ENCODE measurements around the gene SUSD3. TPM values are rescaled to one million over a fixed set of nuclear protein-coding genes. Genes with fewer than 3 reads are reported as not detected.

SUSD3 gene
- total and polyA plus RNA-seq, 2 donors from 2014 or later = 12.2 to 34.6 TPM

DNA sequence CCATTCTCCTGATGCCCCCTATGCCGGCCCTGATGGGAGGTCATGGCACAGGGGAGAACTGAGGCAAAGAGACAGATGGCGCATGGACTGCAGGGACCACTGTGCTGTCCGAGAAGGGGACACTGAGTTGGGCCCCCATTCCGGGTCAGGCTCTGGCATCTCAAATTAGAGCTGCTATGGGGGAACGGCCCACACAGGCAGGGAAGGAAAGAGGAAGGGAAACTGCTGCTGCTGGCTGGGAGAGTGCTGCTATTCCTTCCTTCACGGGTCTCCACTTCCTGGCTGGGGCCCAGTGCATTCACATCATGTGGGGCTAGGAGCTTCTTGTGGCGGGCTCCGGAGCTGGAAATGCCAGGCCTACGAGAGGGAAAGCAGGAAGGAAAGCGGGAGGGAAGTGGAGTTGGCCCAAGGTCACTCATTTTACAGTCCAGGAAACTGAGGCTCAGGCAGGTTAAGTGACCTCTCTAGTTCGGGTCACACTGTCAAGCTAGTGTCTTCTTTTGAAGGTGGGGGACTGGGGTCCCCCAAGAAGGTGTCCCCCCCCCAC is 36.2 kb downstream of the SUSD3 start:
- peak overlapping the region; percentile 95 to 96 for H3K27ac ChIP-seq (ENCODE audit: low read depth in 2 of 2, low read length in 2 of 2)
- H3K9ac ChIP-seq (ENCODE audit: low read length in 3 of 3) = peak overlapping the region in 2 of 3 donors; percentile 1 to 77
- FAIRE-seq (no peak), DNase-seq (peak in 4 of 5 donors; percentile 46 to 84 (median 70))
- peaks cover 14 to 43% (median 31%) of the 10 kb centered on the region in 3 donors for H3K4me1 ChIP-seq (ENCODE audit: control insufficient read depth in 2 of 3, insufficient read depth in 2 of 3, low read depth in 1 of 3, low read length in 3 of 3)
- no peaks in the 10 kb centered on the region for H3K36me3 ChIP-seq (ENCODE audit: control insufficient read depth in 2 of 3, insufficient read depth in 3 of 3, low read length in 3 of 3)
- TF ChIP-seq, protein P1, sequence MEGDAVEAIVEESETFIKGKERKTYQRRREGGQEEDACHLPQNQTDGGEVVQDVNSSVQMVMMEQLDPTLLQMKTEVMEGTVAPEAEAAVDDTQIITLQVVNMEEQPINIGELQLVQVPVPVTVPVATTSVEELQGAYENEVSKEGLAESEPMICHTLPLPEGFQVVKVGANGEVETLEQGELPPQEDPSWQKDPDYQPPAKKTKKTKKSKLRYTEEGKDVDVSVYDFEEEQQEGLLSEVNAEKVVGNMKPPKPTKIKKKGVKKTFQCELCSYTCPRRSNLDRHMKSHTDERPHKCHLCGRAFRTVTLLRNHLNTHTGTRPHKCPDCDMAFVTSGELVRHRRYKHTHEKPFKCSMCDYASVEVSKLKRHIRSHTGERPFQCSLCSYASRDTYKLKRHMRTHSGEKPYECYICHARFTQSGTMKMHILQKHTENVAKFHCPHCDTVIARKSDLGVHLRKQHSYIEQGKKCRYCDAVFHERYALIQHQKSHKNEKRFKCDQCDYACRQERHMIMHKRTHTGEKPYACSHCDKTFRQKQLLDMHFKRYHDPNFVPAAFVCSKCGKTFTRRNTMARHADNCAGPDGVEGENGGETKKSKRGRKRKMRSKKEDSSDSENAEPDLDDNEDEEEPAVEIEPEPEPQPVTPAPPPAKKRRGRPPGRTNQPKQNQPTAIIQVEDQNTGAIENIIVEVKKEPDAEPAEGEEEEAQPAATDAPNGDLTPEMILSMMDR (IDR thresholded peaks at IDR 0.05; ENCODE audit: borderline replicate concordance, extremely low read depth, insufficient read depth) = no peak
- no peaks in the 10 kb centered on the region for H3K9me3 ChIP-seq (ENCODE audit: control insufficient read depth in 2 of 3, insufficient read depth in 1 of 3, low read length in 3 of 3)
- H3K4me3 ChIP-seq (ENCODE audit: low read length in 3 of 3) = peak overlapping the region in 2 of 3 donors; percentile 56 to 70
- intact Hi-C loops (cut with DNase I) = no loop called here
- no peaks in the 10 kb centered on the region for H3K27me3 ChIP-seq (ENCODE audit: control insufficient read depth, insufficient read depth, low read length)

DNA sequence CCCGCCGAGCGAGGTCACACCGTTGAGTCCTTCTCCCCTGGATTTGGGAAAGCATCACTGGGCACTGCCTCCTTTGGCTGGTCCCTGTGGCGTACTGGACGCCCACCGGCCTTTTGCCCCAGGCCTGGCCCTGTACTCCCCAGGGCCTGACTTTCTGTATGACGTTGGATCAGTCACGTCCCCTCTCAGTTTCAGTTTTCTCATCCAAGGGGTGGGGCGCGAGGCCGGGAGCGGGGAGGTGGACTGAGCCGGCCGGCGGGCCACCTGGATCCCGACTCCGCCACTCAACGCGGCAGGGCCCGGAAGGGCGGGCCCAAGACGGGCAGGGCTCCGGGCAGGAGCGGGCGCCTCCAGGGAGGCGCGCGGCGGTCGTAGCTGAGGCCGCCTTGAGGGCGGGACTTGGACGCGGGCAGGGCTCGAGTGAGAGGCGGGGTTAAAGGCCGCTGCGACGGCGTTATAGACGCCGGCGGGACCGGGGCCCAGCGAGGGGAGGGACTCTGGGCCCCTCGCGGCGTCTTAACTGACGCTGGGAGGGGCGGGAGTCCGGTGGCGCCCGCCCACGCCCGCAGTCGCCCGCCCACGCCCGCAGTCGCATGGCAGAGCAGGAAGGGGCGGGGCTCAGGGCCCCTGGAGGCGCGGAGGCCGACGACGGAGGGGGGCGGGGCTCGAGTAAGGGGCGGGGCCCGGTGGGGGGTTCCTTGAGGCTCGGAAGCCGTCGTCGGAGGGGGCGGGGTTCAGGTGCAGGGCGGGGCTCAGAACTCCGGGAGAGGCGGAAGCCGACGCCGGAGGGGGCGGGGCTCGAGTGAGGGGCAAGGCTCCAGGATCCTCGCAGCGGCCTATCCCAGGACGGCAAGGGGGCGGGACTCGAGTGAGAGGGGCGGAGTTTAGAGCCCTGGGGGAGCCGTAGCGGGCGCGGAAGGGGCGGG is 37.0 kb downstream of the SUSD3 start:
- no peaks in the 10 kb centered on the region for H3K9me3 ChIP-seq (ENCODE audit: control insufficient read depth in 2 of 3, insufficient read depth in 1 of 3, low read length in 3 of 3)
- intact Hi-C loops (cut with DNase I) = no loop called here
- H3K36me3 ChIP-seq (ENCODE audit: control insufficient read depth in 2 of 3, insufficient read depth in 3 of 3, low read length in 3 of 3) = no peaks in the 10 kb centered on the region
- H3K9ac ChIP-seq (ENCODE audit: low read length in 3 of 3) = peak overlapping the region in 2 of 3 donors; percentile 1 to 77
- DNase-seq (peak; percentile 100), FAIRE-seq (no peak)
- peaks cover 14 to 43% (median 31%) of the 10 kb centered on the region in 3 donors for H3K4me1 ChIP-seq (ENCODE audit: control insufficient read depth in 2 of 3, insufficient read depth in 2 of 3, low read depth in 1 of 3, low read length in 3 of 3)
- TF ChIP-seq, protein P1 (IDR thresholded peaks at IDR 0.05; ENCODE audit: borderline replicate concordance, extremely low read depth, insufficient read depth) = no peak
- no peaks in the 10 kb centered on the region for H3K27me3 ChIP-seq (ENCODE audit: control insufficient read depth, insufficient read depth, low read length)
- H3K27ac ChIP-seq (ENCODE audit: low read depth in 2 of 2, low read length in 2 of 2) = peak overlapping the region; percentile 95 to 96
- peak overlapping the region; percentile 33 to 70 (median 56) for H3K4me3 ChIP-seq (ENCODE audit: low read length in 3 of 3)

DNA sequence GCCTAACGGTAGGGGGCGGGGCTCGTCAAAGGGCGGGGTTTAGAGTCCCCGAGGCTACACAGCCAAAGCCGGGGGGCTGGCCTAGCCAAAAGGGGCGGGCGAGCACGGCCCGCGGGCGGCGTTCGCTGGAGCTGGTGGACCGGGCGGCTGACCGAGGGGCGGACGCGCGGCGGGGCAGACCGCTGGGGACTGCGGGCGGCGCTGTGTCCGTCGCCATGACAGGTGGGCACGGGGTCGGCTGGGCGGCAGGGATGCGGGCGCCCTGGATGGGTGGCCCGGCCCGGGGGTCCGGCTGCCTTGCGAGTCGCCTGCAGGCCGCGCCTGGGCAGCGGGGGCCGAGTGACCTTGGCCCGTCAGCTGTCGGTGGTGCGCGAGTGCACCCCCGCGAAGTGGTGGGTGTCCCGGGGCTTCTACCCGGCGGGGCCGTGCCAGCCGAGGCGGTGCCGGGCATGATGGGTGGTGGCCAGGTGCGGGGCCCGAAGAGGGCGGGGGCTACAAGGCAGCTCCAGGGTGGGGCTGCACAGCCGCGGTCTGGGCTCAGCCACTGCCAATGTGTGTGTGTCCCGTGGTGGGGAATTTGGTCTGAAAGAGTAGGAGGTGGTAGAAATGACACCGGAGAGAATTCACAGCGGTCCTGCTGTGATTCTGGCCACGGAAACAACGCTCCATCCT is 37.8 kb downstream of the SUSD3 start, which contains the start of gene CARD19:
CARD19 (plus strand) TSS at position 87 of the 672 bp plus-strand sequence; CDS start at position 216, 129 bp downstream.
- no peaks in the 10 kb centered on the region for H3K27me3 ChIP-seq (ENCODE audit: control insufficient read depth, insufficient read depth, low read length)
- TF ChIP-seq, protein P1 (IDR thresholded peaks at IDR 0.05; ENCODE audit: borderline replicate concordance, extremely low read depth, insufficient read depth) = no peak
- H3K9ac ChIP-seq (ENCODE audit: low read length in 3 of 3) = peak within 1 kb of the TSS; percentile 39 to 77 (median 65)
- no peaks in the 10 kb centered on the region for H3K9me3 ChIP-seq (ENCODE audit: control insufficient read depth in 2 of 3, insufficient read depth in 1 of 3, low read length in 3 of 3)
- intact Hi-C loops (cut with DNase I) = no loop called here
- DNase-seq (peak in 3 of 5 donors; percentile 54 to 66 (median 58)), FAIRE-seq (no peak)
- peak within 1 kb of the TSS; percentile 80 to 89 (median 86) for H3K4me3 ChIP-seq (ENCODE audit: low read length in 3 of 3)
- H3K27ac ChIP-seq (ENCODE audit: low read depth in 2 of 2, low read length in 2 of 2) = peak within 1 kb of the TSS; percentile 95 to 96
- no peaks in the 10 kb centered on the region for H3K36me3 ChIP-seq (ENCODE audit: control insufficient read depth in 2 of 3, insufficient read depth in 3 of 3, low read length in 3 of 3)
- H3K4me1 ChIP-seq (ENCODE audit: control insufficient read depth in 2 of 3, insufficient read depth in 2 of 3, low read depth in 1 of 3, low read length in 3 of 3) = peaks cover 14 to 43% (median 31%) of the 10 kb centered on the region in 3 donors

Measured in kidney (tissue), 14 donors.